GM18520 (cell line): Measurements from ENCODE around the gene NME4.
A peak's percentile ranks its signal among the peaks of the same experiment; 100 is the strongest.
"Not testable (repeated sequence)": the region's sequence is repeated elsewhere in the genome, so short reads cannot be mapped to it uniquely, and the experiment has no call there.

Experiments used
- ATAC-seq: cut with Tn5 transposase; IDR thresholded peaks from one replicate; pipeline ENCODE4 v1.9.1; 2021; ENCODE audit not compliant: unreplicated experiment

The NME4 gene

GRCh38 chr16:396199-396598 is 800 bp upstream of the NME4 start:
- no peak for ATAC-seq

- ATAC-seq: no peak
Observed at GRCh38 chr16:396605-397004, 394 bp upstream of the NME4 start.

GRCh38 chr16:397736-398332 is 835 bp downstream of the NME4 start:
- no peak for ATAC-seq

- no peak for ATAC-seq
Observed at GRCh38 chr16:398561-399339, 1.8 kb downstream of the NME4 start.

GRCh38 chr16:399340-400019 is 2.5 kb downstream of the NME4 start:
- no peak for ATAC-seq

- no peak for ATAC-seq
Observed at GRCh38 chr16:400061-400591, 3.1 kb downstream of the NME4 start.

- peak; percentile 49 for ATAC-seq
Observed at GRCh38 chr16:401468-402348, 4.7 kb downstream of the NME4 start, which contains the start of gene DECR2. Gene DECR2 (plus strand): TSS chr16:401885. CDS start chr16:401964, 79 bp downstream.

- no peak for ATAC-seq
Observed at GRCh38 chr16:404971-405486, 8.0 kb downstream of the NME4 start.

- ATAC-seq: no peak
Observed at GRCh38 chr16:405548-406506, 8.8 kb downstream of the NME4 start.

GRCh38 chr16:407253-407652 is 10.3 kb downstream of the NME4 start:
- no peak for ATAC-seq

GRCh38 chr16:410516-411178 is 13.6 kb downstream of the NME4 start:
- ATAC-seq: no peak

GRCh38 chr16:411576-412265 is 14.7 kb downstream of the NME4 start:
- no peak for ATAC-seq

GRCh38 chr16:414395-415169 is 17.6 kb downstream of the NME4 start:
- ATAC-seq: no peak

GRCh38 chr16:415170-415498 is 18.1 kb downstream of the NME4 start:
- not testable (repeated sequence) for ATAC-seq

- ATAC-seq: not testable (repeated sequence)
Observed at GRCh38 chr16:422179-422578, 25.2 kb downstream of the NME4 start.

- no peak for ATAC-seq
Observed at GRCh38 chr16:424033-424622, 27.1 kb downstream of the NME4 start.

GRCh38 chr16:424623-425081 is 27.7 kb downstream of the NME4 start:
- no peak for ATAC-seq
